ENCODE results near the gene INIP.

GRCh38 chr9:112752334-112753125 lies 34.6 kb upstream of the INIP start:
- TF ChIP-seq EZH2 (IDR thresholded peaks at IDR 0.05; ENCODE audit: insufficient read depth, poor library complexity, severe bottlenecking) (no peak), EZH2phosphoT487 (IDR thresholded peaks at IDR 0.05; ENCODE audit: insufficient read depth, low read depth) (no peak)

Measured in GM23248 (cell line).